OCI-LY1 (cell line): ENCODE measurements around the gene POLD2.

ENCODE experiments used
- H2AFZ ChIP-seq: fragments of 200-600 bp; sonication (generic), shearing (Covaris generic); 2 replicates; pipeline ENCODE4 v1.6.0; 2014; ENCODE audit warnings: antibody characterized with exemption, mild to moderate bottlenecking, low read length
- H3F3A ChIP-seq: fragments of 200-600 bp; sonication (generic), shearing (Covaris generic); 2 replicates; pipeline ENCODE4 v1.6.0; 2014; ENCODE audit warnings: mild to moderate bottlenecking, antibody characterized with exemption, low read length, moderate library complexity; ENCODE audit not compliant: insufficient read depth
- H3K27ac ChIP-seq: fragments of 200-600 bp; sonication (generic); 2 replicates; pipeline ENCODE4 v1.5.1; 2014; ENCODE audit warnings: low read length, mixed run types, mild to moderate bottlenecking, low read depth; ENCODE audit not compliant: poor library complexity, severe bottlenecking
- H3K27me3 ChIP-seq: fragments of 200-600 bp; sonication (generic); 2 replicates; pipeline ENCODE4 v1.6.0; 2014; ENCODE audit warnings: antibody characterized with exemption, mild to moderate bottlenecking, low read length, moderate library complexity; ENCODE audit not compliant: insufficient read depth
- H3K36me3 ChIP-seq: fragments of 200-600 bp; sonication (generic); 2 replicates; pipeline ENCODE4 v1.6.1; 2014; ENCODE audit warnings: mild to moderate bottlenecking, antibody characterized with exemption, low read length, moderate library complexity, mixed read lengths; ENCODE audit not compliant: insufficient read depth
- H3K4me1 ChIP-seq: fragments of 200-600 bp; sonication (generic); 2 replicates; pipeline ENCODE4 v1.5.1; 2014; ENCODE audit warnings: mild to moderate bottlenecking, low read length, moderate library complexity; ENCODE audit not compliant: insufficient read depth, severe bottlenecking
- H3K4me2 ChIP-seq: fragments of 200-600 bp; sonication (generic), shearing (Covaris generic); 2 replicates; pipeline ENCODE4 v1.6.1; 2014; ENCODE audit warnings: low read length
- H3K4me3 ChIP-seq: fragments of 200-600 bp; sonication (generic); 2 replicates; pipeline ENCODE4 v1.5.1; 2014; ENCODE audit warnings: low read length, low read depth, mild to moderate bottlenecking, mixed read lengths; ENCODE audit not compliant: poor library complexity, severe bottlenecking
- H3K79me2 ChIP-seq: fragments of 200-600 bp; shearing (Covaris generic); 2 replicates; pipeline ENCODE4 v1.6.1; 2016; ENCODE audit warnings: mixed run types, low read length, mixed read lengths; ENCODE audit not compliant: insufficient read depth
- H3K9ac ChIP-seq: fragments of 200-600 bp; sonication (generic), shearing (Covaris generic); 2 replicates; pipeline ENCODE4 v1.6.1; 2014; ENCODE audit warnings: mild to moderate bottlenecking, low read length, mixed read lengths
- H3K9me2 ChIP-seq: fragments of 200-600 bp; sonication (generic), shearing (Covaris generic); 2 replicates; pipeline ENCODE4 v1.6.1; 2014; ENCODE audit warnings: low read depth, mild to moderate bottlenecking, low read length, mixed read lengths
- H3K9me3 ChIP-seq: fragments of 200-600 bp; shearing (Covaris generic); 2 replicates; pipeline ENCODE4 v1.6.1; 2014; ENCODE audit warnings: low read length, mixed read lengths
- H4K20me1 ChIP-seq: fragments of 200-600 bp; sonication (generic), shearing (Covaris generic); 2 replicates; pipeline ENCODE4 v1.6.0; 2016; ENCODE audit warnings: mild to moderate bottlenecking, low read length; ENCODE audit not compliant: insufficient read depth
- EZH2 ChIP-seq: fragments of 200-600 bp; sonication (generic), shearing (Covaris generic); IDR thresholded peaks from 2 replicates; pipeline ENCODE4 v1.8.0; 2017; ENCODE audit warnings: borderline replicate concordance, mixed run types, mild to moderate bottlenecking, antibody characterized with exemption, low read length, moderate library complexity, mixed read lengths
- TF ChIP-seq, protein P1 (sequence below): fragments of 200-600 bp; sonication (generic), shearing (Covaris generic); IDR thresholded peaks from 2 replicates; pipeline ENCODE4 v1.5.1; 2017; ENCODE audit warnings: mild to moderate bottlenecking, antibody characterized with exemption, low read length, moderate library complexity, mixed read lengths

POLD2 gene

DNA sequence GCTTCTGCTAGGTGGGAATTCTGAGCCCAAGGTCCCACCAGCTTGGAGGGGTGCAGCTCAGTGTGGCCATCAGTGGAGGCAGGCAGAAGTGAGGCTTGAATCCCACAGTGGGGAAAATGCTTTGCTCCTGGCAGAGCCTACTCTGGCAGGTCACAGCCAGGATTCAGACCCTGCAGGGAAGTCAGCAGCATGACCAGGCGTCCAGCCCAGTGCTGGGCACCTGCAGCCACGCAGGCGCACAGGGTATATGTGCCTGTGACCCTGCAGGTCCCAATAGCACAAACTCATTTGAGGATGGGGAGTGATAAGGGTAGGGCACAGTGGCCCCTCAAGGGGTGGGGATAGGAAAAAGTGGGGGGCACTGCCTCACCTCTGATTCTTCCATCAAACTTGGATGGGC is 27.6 kb downstream of the POLD2 start:
- Histone ChIP-seq H3K79me2 (no peaks in the 10 kb centered on the region), H3K4me2 (peak overlapping the region; percentile 44), H3K36me3 (no peaks in the 10 kb centered on the region), H3F3A (peaks cover 12% of the 10 kb centered on the region; the same call in 1 of the 2 replicates), H3K27ac (peak overlapping the region; percentile 96), H4K20me1 (no peaks in the 10 kb centered on the region), H3K9me3 (no peaks in the 10 kb centered on the region), H3K9me2 (no peaks in the 10 kb centered on the region), H2AFZ (no peak overlapping the region), H3K9ac (peak overlapping the region; percentile 61), H3K4me3 (peak overlapping the region; percentile 22), H3K27me3 (no peaks in the 10 kb centered on the region), H3K4me1 (peaks cover 86% of the 10 kb centered on the region)
- TF ChIP-seq EZH2 = no peak
- TF ChIP-seq, protein P1, sequence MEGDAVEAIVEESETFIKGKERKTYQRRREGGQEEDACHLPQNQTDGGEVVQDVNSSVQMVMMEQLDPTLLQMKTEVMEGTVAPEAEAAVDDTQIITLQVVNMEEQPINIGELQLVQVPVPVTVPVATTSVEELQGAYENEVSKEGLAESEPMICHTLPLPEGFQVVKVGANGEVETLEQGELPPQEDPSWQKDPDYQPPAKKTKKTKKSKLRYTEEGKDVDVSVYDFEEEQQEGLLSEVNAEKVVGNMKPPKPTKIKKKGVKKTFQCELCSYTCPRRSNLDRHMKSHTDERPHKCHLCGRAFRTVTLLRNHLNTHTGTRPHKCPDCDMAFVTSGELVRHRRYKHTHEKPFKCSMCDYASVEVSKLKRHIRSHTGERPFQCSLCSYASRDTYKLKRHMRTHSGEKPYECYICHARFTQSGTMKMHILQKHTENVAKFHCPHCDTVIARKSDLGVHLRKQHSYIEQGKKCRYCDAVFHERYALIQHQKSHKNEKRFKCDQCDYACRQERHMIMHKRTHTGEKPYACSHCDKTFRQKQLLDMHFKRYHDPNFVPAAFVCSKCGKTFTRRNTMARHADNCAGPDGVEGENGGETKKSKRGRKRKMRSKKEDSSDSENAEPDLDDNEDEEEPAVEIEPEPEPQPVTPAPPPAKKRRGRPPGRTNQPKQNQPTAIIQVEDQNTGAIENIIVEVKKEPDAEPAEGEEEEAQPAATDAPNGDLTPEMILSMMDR = no peak

DNA sequence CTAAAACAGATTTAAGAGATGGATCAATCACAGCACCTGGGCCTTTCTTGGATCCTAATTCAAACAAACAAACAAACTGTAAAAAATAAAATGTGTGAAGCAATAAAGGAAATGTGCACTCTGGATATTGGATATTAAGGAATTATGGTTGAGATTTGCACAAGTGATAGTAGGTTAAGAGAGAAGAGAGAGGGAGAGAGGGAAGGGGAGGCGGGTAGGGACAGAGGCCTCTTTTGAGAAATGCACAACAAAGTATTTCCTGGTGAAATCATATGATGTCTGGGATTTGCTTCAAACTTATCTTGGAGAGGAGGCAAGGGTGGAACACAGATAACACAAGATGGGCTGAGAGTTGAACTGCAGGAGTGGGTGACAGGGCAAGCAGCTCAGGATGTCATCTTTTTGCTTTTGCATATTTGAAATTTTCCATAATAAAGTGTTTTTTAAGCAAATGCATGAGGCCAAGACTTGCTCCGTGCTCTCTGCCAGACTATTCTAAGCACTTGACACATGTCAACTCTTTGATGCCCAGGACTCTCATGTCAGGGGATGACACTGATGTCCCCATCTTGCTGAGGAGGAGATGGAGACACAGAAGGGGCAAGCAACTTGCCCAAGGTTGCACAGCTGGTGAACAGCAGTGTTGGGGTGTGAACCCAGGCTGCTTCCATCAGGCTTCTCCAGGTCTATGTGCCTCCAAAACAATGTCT is 28.3 kb downstream of the POLD2 start:
- Histone ChIP-seq H3K36me3 (no peaks in the 10 kb centered on the region), H3K4me1 (peaks cover 79% of the 10 kb centered on the region), H3K4me3 (peak overlapping the region; percentile 22), H3K4me2 (peak overlapping the region; percentile 44), H4K20me1 (no peaks in the 10 kb centered on the region), H3F3A (peaks cover 12% of the 10 kb centered on the region; the same call in 1 of the 2 replicates), H3K9me2 (no peaks in the 10 kb centered on the region), H3K9me3 (no peaks in the 10 kb centered on the region), H3K27me3 (no peaks in the 10 kb centered on the region), H3K79me2 (no peaks in the 10 kb centered on the region), H2AFZ (no peak overlapping the region), H3K9ac (peak overlapping the region; percentile 61), H3K27ac (peak overlapping the region; percentile 96)
- no peak for TF ChIP-seq EZH2
- TF ChIP-seq, protein P1 = no peak

DNA sequence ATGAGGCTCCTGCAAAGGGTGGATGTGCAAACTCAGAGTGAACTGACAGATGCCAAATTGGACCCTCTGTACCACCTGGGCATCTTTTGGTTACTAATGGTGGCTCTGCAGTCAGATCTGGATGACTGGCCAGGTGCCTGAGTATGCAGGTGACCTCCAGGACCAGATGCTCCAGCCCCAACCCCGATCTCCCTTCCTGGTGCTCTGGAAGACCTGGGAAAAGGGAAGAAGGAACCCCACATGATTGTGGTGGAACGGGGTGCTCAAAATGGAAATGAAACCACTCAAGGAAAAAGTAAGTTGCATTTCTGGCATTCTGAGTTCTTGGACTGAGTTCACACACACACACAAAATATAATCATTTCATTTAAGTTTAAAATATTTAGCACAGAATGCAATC is 29.0 kb downstream of the POLD2 start:
- Histone ChIP-seq H2AFZ (no peak overlapping the region), H3K9me3 (no peaks in the 10 kb centered on the region), H3K9me2 (no peaks in the 10 kb centered on the region), H3K27me3 (no peaks in the 10 kb centered on the region), H3K9ac (peak overlapping the region; percentile 61), H3K4me3 (no peak overlapping the region), H3F3A (peaks cover 12% of the 10 kb centered on the region; the same call in 1 of the 2 replicates), H3K27ac (peak overlapping the region; percentile 96), H3K4me2 (0 out of 2 replicates have a peak overlapping the region, but pooled peaks have one; percentile 44), H3K36me3 (no peaks in the 10 kb centered on the region), H3K4me1 (peaks cover 72% of the 10 kb centered on the region), H3K79me2 (no peaks in the 10 kb centered on the region), H4K20me1 (no peaks in the 10 kb centered on the region)
- TF ChIP-seq, protein P1 = no peak
- TF ChIP-seq EZH2 = no peak
